H1 (cell line): ENCODE data around the gene KLHL29. TPM values are rescaled to one million over a fixed set of nuclear protein-coding genes. Genes with fewer than 3 reads are reported as not detected.

Source experiments
- CTCF ChIA-PET: fragments of 300-600 bp; sonication (Branson Sonifier 250); formaldehyde crosslinking; loops from one replicate; lab custom pipeline; 2021; ENCODE audit not compliant: partially characterized antibody; lab: Charles Lee
- POLR2A ChIA-PET: fragments of 300-600 bp; sonication (Branson Sonifier 250); formaldehyde crosslinking; loops from one replicate; lab custom pipeline; 2021; ENCODE audit warnings: inconsistent platforms; ENCODE audit not compliant: partially characterized antibody; lab: Charles Lee
- DNase-seq, 2 experiments: peaks; one replicate each; pipeline versions ENCODE4 v3.0.0 to v3.0.0-alpha.2; 2010 to 2022; ENCODE audit warnings: low spot score in 2 of 2, low read depth in 1 of 2, mixed read lengths in 1 of 2
- FAIRE-seq: peaks from 2 replicates; lab custom pipeline; 2011; peaks lifted over from hg19 to GRCh38; lab: Jason Lieb, UNC
- H2AFZ ChIP-seq: 2 replicates; pipeline ENCODE4 v1.8.1; 2012; ENCODE audit warnings: low read length, inconsistent platforms
- H2AK5ac ChIP-seq: 2 replicates; pipeline ENCODE4 v1.6.1; 2013; ENCODE audit warnings: low read depth, low read length
- H2BK120ac ChIP-seq: replicated peaks from 2 replicates; pipeline ENCODE3; 2013; ENCODE audit warnings: low read depth, low read length, inconsistent platforms
- H2BK12ac ChIP-seq: 2 replicates; pipeline ENCODE4 v1.6.1; 2013; ENCODE audit warnings: low read depth, low read length
- H2BK15ac ChIP-seq: 2 replicates; pipeline ENCODE4 v1.6.1; 2013; ENCODE audit warnings: low read length
- H2BK20ac ChIP-seq: 2 replicates; pipeline ENCODE4 v1.6.1; 2013; ENCODE audit warnings: low read length
- H2BK5ac ChIP-seq: 2 replicates; pipeline ENCODE4 v1.6.1; 2013; ENCODE audit warnings: low read depth, low read length
- H3K14ac ChIP-seq: 2 replicates; pipeline ENCODE4 v1.6.1; 2013; ENCODE audit warnings: inconsistent platforms; ENCODE audit not compliant: insufficient read length
- H3K18ac ChIP-seq: 2 replicates; pipeline ENCODE4 v1.6.1; 2013; ENCODE audit warnings: low read length; ENCODE audit errors: extremely low read depth
- H3K23ac ChIP-seq: 2 replicates; pipeline ENCODE4 v1.6.1; 2013; ENCODE audit warnings: inconsistent platforms; ENCODE audit not compliant: insufficient read length
- H3K23me2 ChIP-seq: 2 replicates; pipeline ENCODE4 v1.6.1; 2013; ENCODE audit warnings: low read depth, low read length
- H3K27ac ChIP-seq: 2 replicates; pipeline ENCODE4 v1.6.1; 2011; ENCODE audit warnings: low read depth, low read length, inconsistent platforms
- H3K27me3 ChIP-seq, 4 experiments: replicated peaks in 1 of 4; 1 replicate in 1 of 4; 2 replicates in 3 of 4; pipeline versions ENCODE4 v1.6.1 to v1.8.1; 2011 to 2013; ENCODE audit warnings: low read length in 3 of 4, mild to moderate bottlenecking in 3 of 4, inconsistent platforms in 2 of 4, mixed read lengths in 2 of 4, moderate library complexity in 1 of 4; ENCODE audit not compliant: control insufficient read depth in 3 of 4, insufficient read depth in 3 of 4; ENCODE audit errors: extremely low read depth in 1 of 4
- H3K36me3 ChIP-seq, 4 experiments: 2 replicates each; pipeline versions ENCODE4 v1.6.1 to v1.8.1; 2011 to 2013; ENCODE audit warnings: mild to moderate bottlenecking in 4 of 4, low read length in 3 of 4, moderate library complexity in 2 of 4, control low read depth in 1 of 4, inconsistent platforms in 1 of 4; ENCODE audit not compliant: insufficient read depth in 4 of 4, control insufficient read depth in 2 of 4
- H3K4ac ChIP-seq: replicated peaks from 2 replicates; pipeline ENCODE3; 2013; ENCODE audit warnings: low read length, low read depth, mixed read lengths, inconsistent platforms; ENCODE audit not compliant: insufficient read length
- H3K4me1 ChIP-seq, 4 experiments: replicated peaks in 1 of 4; 1 replicate in 1 of 4; 2 replicates in 3 of 4; pipeline versions ENCODE4 v1.6.1 to v1.8.1; 2011 to 2013; ENCODE audit warnings: low read length in 3 of 4, inconsistent platforms in 2 of 4, mixed read lengths in 1 of 4; ENCODE audit not compliant: insufficient read depth in 4 of 4, control insufficient read depth in 3 of 4
- H3K4me2 ChIP-seq, 2 experiments: 2 replicates each; pipeline versions ENCODE4 v1.6.1 to v1.8.1; 2011 to 2013; ENCODE audit warnings: low read depth in 2 of 2, low read length in 2 of 2, control low read depth in 1 of 2, inconsistent platforms in 1 of 2, mild to moderate bottlenecking in 1 of 2; ENCODE audit not compliant: insufficient read depth in 1 of 2
- H3K4me3 ChIP-seq, 4 experiments: fragments of 200-600, 300-600 bp in 1 of 4; sonication (generic), shearing (Covaris generic), sonication (Bioruptor Twin) in 1 of 4; 2 replicates each; pipeline versions ENCODE4 v1.5.1 to v1.8.1; 2011 to 2016; ENCODE audit warnings: low read length in 4 of 4, low read depth in 3 of 4, control low read depth in 2 of 4, inconsistent platforms in 2 of 4, mild to moderate bottlenecking in 2 of 4, mixed read lengths in 1 of 4, moderate library complexity in 1 of 4; ENCODE audit not compliant: insufficient read depth in 2 of 4; ENCODE audit errors: extremely low read depth in 1 of 4
- H3K56ac ChIP-seq: replicated peaks from 2 replicates; pipeline ENCODE3; 2013; ENCODE audit warnings: low read depth, mild to moderate bottlenecking, mixed read lengths, low read length, inconsistent platforms; ENCODE audit not compliant: insufficient read length
- H3K79me1 ChIP-seq: 2 replicates; pipeline ENCODE4 v1.6.1; 2013; ENCODE audit warnings: low read depth, low read length, control low read depth
- H3K79me2 ChIP-seq, 2 experiments: 2 replicates each; pipeline versions ENCODE4 v1.6.1 to v1.8.1; 2012 to 2013; ENCODE audit warnings: low read length in 2 of 2, mild to moderate bottlenecking in 2 of 2, inconsistent platforms in 1 of 2; ENCODE audit not compliant: insufficient read depth in 2 of 2, control insufficient read depth in 1 of 2
- H3K9ac ChIP-seq, 4 experiments: replicated peaks in 1 of 4; 1 replicate in 1 of 4; 2 replicates in 3 of 4; pipeline versions ENCODE4 v1.6.1 to v1.8.1; 2011 to 2013; ENCODE audit warnings: low read depth in 3 of 4, low read length in 3 of 4, control low read depth in 2 of 4, mild to moderate bottlenecking in 2 of 4, moderate library complexity in 2 of 4, inconsistent platforms in 1 of 4; ENCODE audit errors: extremely low read depth in 1 of 4
- H3K9me3 ChIP-seq, 2 experiments: 2 replicates each; pipeline versions ENCODE4 v1.6.1 to v1.8.1; 2012 to 2013; ENCODE audit warnings: mild to moderate bottlenecking in 2 of 2, moderate library complexity in 2 of 2, control low read depth in 1 of 2, inconsistent platforms in 1 of 2, low read depth in 1 of 2, low read length in 1 of 2, mixed read lengths in 1 of 2; ENCODE audit not compliant: insufficient read depth in 2 of 2
- H4K20me1 ChIP-seq, 2 experiments: replicated peaks in 1 of 2; 2 replicates each; pipeline versions ENCODE3 to v1.8.1; 2011 to 2013; ENCODE audit warnings: inconsistent platforms in 2 of 2, low read length in 2 of 2, mild to moderate bottlenecking in 1 of 2; ENCODE audit not compliant: insufficient read depth in 2 of 2, control insufficient read depth in 1 of 2
- H4K5ac ChIP-seq: 2 replicates; pipeline ENCODE4 v1.6.1; 2013; ENCODE audit warnings: low read length, low read depth, mixed read lengths, inconsistent platforms; ENCODE audit not compliant: insufficient read length
- H4K8ac ChIP-seq: 2 replicates; pipeline ENCODE4 v1.8.0; 2013; ENCODE audit warnings: mild to moderate bottlenecking, moderate library complexity, low read length, inconsistent platforms; ENCODE audit not compliant: insufficient read depth; ENCODE audit errors: extremely low read depth
- H4K91ac ChIP-seq: replicated peaks from 2 replicates; pipeline ENCODE3; 2013; ENCODE audit warnings: low read length, mixed read lengths, inconsistent platforms; ENCODE audit not compliant: insufficient read length
- CHD2 ChIP-seq: IDR thresholded peaks from 2 replicates; pipeline ENCODE4 v1.6.1; 2012; ENCODE audit warnings: low read length, improper control_type of control experiment
- CREB1 ChIP-seq: IDR thresholded peaks from 2 replicates; pipeline ENCODE4 v1.6.1; 2012; ENCODE audit warnings: inconsistent platforms
- FOSL1 ChIP-seq: IDR thresholded peaks from 2 replicates; pipeline ENCODE4 v1.6.1; 2011; ENCODE audit warnings: mild to moderate bottlenecking, low read depth, low read length, moderate library complexity; ENCODE audit not compliant: insufficient read depth
- SRF ChIP-seq: IDR thresholded peaks from 2 replicates; pipeline ENCODE4 v1.6.1; 2011; ENCODE audit warnings: mild to moderate bottlenecking, low read depth, low read length, moderate library complexity
- WGBS, 2 experiments: shearing (Covaris generic) in 1 of 2; methylation state at CpG; one replicate each; pipeline versions ENCODE4 v1.1.6 to v1.1.7; 2013 to 2015; ENCODE audit warnings: low lambda C conversion rate in 2 of 2, mixed read lengths in 2 of 2, inconsistent platforms in 1 of 2, low coverage in 1 of 2, missing lambda C conversion rate in 1 of 2; ENCODE audit not compliant: insufficient replicate concordance in 2 of 2, insufficient coverage in 1 of 2, insufficient read length in 1 of 2; ENCODE audit errors: extremely low coverage in 1 of 2, missing lambda C conversion rate in 1 of 2; 5-methylcytosine and 5-hydroxymethylcytosine counted together
- polyA plus RNA-seq, 7 experiments: library from polyadenylated mRNA; depleted of rRNA in 3 of 7; stranded (reverse) in 5 of 7; unstranded in 2 of 7; fragments of >200 nt in 5 of 7; fragments of 200-250 nt in 2 of 7; gene quantifications; 1 replicate in 5 of 7; 2 replicates in 1 of 7; 4 replicates in 1 of 7; pipeline versions ENCODE4 v1.2.1 to v1.2.3, GENCODE V29; 2011 to 2013; ENCODE audit warnings: missing spikeins in 2 of 7, mixed read lengths in 2 of 7
- total RNA-seq: library from RNA; stranded (reverse); fragmentation: NEBNext Ultra II Directional; extraction: Animal tissue kit (Norgen Biotek cat#: 25700); gene quantifications from 2 replicates; pipeline ENCODE4 v1.2.1, GENCODE V29; 2021

Gene KLHL29
- total and polyA plus RNA-seq, 2 of the 8 experiments (the other 6 are each of a cell fraction or from before 2014, with no cell fraction given), result 1.1 to 4.7 TPM

DNA sequence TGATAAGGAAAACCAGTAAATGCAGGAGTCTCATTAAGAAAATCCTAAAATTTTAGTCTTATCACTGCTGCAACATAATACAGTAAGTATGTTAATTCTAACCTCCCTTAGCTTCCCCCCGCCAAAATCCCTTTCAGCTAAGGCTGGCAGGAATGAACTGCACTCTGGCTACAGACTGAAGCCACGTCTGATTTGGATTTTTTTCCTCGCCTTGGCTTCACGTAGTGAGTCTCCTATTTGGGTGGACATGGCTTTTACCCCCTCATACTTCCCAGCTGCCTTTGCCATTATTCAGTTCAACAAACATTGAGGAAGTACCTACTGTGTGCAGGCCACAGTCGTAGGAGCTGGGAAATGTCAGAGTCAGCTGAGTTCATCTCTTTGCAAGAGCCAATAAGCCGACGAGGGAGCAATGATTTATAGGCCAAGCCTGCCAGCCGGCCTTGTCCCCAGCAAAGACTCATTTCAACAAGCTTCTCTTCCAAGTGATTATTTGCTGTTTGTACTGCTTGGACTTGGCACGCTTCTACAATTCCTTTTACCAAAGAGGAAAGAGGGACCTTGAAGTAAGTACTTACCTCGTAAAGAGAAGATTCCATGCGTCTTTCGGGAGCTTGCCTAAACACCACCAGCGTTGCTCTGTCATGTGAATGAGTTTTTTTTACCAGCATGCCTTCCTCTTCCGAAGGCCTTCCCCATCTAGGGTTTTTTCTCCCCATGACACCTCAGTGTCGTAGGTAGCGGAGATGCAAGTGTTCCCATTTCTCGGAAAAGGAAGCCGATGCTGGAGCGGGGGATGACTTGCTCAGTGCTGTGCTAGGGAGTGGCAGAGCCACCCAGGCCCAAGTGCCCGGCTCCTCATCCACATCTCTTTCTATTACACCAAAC lies 138.6 kb downstream of the KLHL29 start:
- no peaks in the 10 kb centered on the region for H3K79me2 ChIP-seq
- no peak overlapping the region for H3K4ac ChIP-seq
- peaks cover 3 to 12% (median 5%) of the 10 kb centered on the region in 4 experiments; a peak in 5 of 7 replicates for H3K4me1 ChIP-seq
- no peak overlapping the region for H4K8ac ChIP-seq
- DNase-seq, result no peak
- H3K36me3 ChIP-seq, result no peaks in the 10 kb centered on the region
- no peak overlapping the region for H3K18ac ChIP-seq
- ChIA-PET CTCF (interaction anchor here (1.0 to 1.5 kb wide), 5 partner anchors 10 to 181 kb away, joined by 3 to 5 read pairs (median 3); no protein-coding TSS in a partner anchor), POLR2A (interaction anchor here (0.8 kb wide), 1 partner anchor 9 kb away, joined by 4 read pairs; no protein-coding TSS in a partner anchor)
- H4K20me1 ChIP-seq, result no peaks in the 10 kb centered on the region
- no peak overlapping the region; the same call in 1 of the 2 replicates for H2BK12ac ChIP-seq
- no peaks in the 10 kb centered on the region for H3K9me3 ChIP-seq
- no peak overlapping the region for H3K14ac ChIP-seq
- no peak overlapping the region for H2BK120ac ChIP-seq
- no peaks in the 10 kb centered on the region; a peak in 2 of 7 replicates for H3K27me3 ChIP-seq
- no peak overlapping the region for H2BK5ac ChIP-seq
- H3K79me1 ChIP-seq, result no peaks in the 10 kb centered on the region
- H3K56ac ChIP-seq, result no peak overlapping the region
- no peak overlapping the region for H3K23ac ChIP-seq
- no peaks in the 10 kb centered on the region for H3K23me2 ChIP-seq
- H3K27ac ChIP-seq, result no peak overlapping the region
- no peak overlapping the region; the same call in 1 of the 2 replicates for H2AK5ac ChIP-seq
- H3K4me3 ChIP-seq, result no peak overlapping the region
- no peak overlapping the region for H3K9ac ChIP-seq
- H3K4me2 ChIP-seq, result no peak overlapping the region
- no peak overlapping the region for H2AFZ ChIP-seq
- no peak overlapping the region for H2BK20ac ChIP-seq
- FAIRE-seq, result no peak
- H4K91ac ChIP-seq, result no peak overlapping the region
- WGBS, 2 experiments, result 81% methylated on average over 20 of the region's 20 CpGs; no CpG with 5 or more reads in 1 of the 2 experiments
- no peak overlapping the region for H4K5ac ChIP-seq
- no peak overlapping the region for H2BK15ac ChIP-seq
- TF ChIP-seq SRF (no peak), FOSL1 (no peak), CHD2 (no peak), CREB1 (no peak)
